Keratinocyte (primary cell): ENCODE measurements around the gene ZNF512B.

Experiments
- EZH2 ChIP-seq: IDR thresholded peaks from one replicate; pipeline ENCODE4 v1.6.1; 2012; ENCODE audit warnings: inconsistent platforms, mild to moderate bottlenecking, low read length, moderate library complexity
- TF ChIP-seq, protein P1 (sequence below), 3 experiments: IDR thresholded peaks in 1 of 3; conservative IDR thresholded peaks in 1 of 3; optimal IDR thresholded peaks in 1 of 3; 2 replicates in 2 of 3; 3 replicates in 1 of 3; pipeline versions ENCODE3 to v1.5.1; 2011; ENCODE audit warnings: low read length in 3 of 3, mild to moderate bottlenecking in 3 of 3, moderate library complexity in 2 of 3, control low read depth in 1 of 3, inconsistent platforms in 1 of 3; ENCODE audit not compliant: insufficient read depth in 2 of 3; ENCODE audit errors: extremely low read depth in 1 of 3

GRCh38 chr20:63939061-63939935, 30.4 kb downstream of the ZNF512B start:
- TF ChIP-seq, protein P1, sequence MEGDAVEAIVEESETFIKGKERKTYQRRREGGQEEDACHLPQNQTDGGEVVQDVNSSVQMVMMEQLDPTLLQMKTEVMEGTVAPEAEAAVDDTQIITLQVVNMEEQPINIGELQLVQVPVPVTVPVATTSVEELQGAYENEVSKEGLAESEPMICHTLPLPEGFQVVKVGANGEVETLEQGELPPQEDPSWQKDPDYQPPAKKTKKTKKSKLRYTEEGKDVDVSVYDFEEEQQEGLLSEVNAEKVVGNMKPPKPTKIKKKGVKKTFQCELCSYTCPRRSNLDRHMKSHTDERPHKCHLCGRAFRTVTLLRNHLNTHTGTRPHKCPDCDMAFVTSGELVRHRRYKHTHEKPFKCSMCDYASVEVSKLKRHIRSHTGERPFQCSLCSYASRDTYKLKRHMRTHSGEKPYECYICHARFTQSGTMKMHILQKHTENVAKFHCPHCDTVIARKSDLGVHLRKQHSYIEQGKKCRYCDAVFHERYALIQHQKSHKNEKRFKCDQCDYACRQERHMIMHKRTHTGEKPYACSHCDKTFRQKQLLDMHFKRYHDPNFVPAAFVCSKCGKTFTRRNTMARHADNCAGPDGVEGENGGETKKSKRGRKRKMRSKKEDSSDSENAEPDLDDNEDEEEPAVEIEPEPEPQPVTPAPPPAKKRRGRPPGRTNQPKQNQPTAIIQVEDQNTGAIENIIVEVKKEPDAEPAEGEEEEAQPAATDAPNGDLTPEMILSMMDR (optimal IDR thresholded peaks at IDR 0.05 in 1 of 3, IDR thresholded peaks at IDR 0.05 in 1 of 3, conservative IDR thresholded peaks at IDR 0.05 in 1 of 3; ENCODE audit: extremely low read depth in 1 of 3, insufficient read depth in 2 of 3, low read length in 3 of 3) = no peak
- no peak for TF ChIP-seq EZH2
